OCI-LY3 (cell line): ENCODE results near the gene MRAS.

Source experiments
- H2AFZ ChIP-seq: fragments of 200-600, 300-600 bp; shearing (Covaris generic); 2 replicates; pipeline ENCODE4 v1.6.0; 2014; ENCODE audit warnings: antibody characterized with exemption, low read depth, low read length
- H3K27ac ChIP-seq: fragments of 200-600, 300-600 bp; sonication (generic); 2 replicates; pipeline ENCODE4 v1.5.1; 2014; ENCODE audit warnings: mild to moderate bottlenecking, low read length, moderate library complexity, mixed read lengths
- H3K27me3 ChIP-seq: fragments of 200-600, 300-600 bp; sonication (generic); 2 replicates; pipeline ENCODE4 v1.6.1; 2014; ENCODE audit warnings: low read depth, low read length, mixed read lengths
- H3K36me3 ChIP-seq: fragments of 200-600, 300-600 bp; sonication (generic); replicated peaks from 2 replicates; pipeline ENCODE3; 2014; ENCODE audit warnings: low read depth, low read length, mixed read lengths
- H3K4me1 ChIP-seq: fragments of 300-600, 200-600 bp; sonication (generic); 2 replicates; pipeline ENCODE4 v1.6.1; 2014; ENCODE audit warnings: low read length, mixed read lengths
- H3K4me2 ChIP-seq: fragments of 200-600, 300-600 bp; sonication (generic); 2 replicates; pipeline ENCODE4 v1.6.1; 2014; ENCODE audit warnings: low read length, mixed read lengths
- H3K4me3 ChIP-seq: fragments of 300-600, 200-600 bp; sonication (generic); 2 replicates; pipeline ENCODE4 v1.5.1; 2014; ENCODE audit warnings: antibody characterized with exemption, mild to moderate bottlenecking, low read length, moderate library complexity
- H3K79me2 ChIP-seq: fragments of 300-600, 200-600 bp; shearing (Covaris generic); 2 replicates; pipeline ENCODE4 v1.6.1; 2014; ENCODE audit warnings: mild to moderate bottlenecking, low read length, mixed read lengths
- H3K9ac ChIP-seq: fragments of 300-600, 200-600 bp; shearing (Covaris generic); 2 replicates; pipeline ENCODE4 v1.6.0; 2014; ENCODE audit warnings: mild to moderate bottlenecking, low read length, moderate library complexity
- H3K9me3 ChIP-seq: fragments of 200-600, 300-600 bp; shearing (Covaris generic); 2 replicates; pipeline ENCODE4 v1.6.1; 2014; ENCODE audit warnings: low read length, mixed read lengths; ENCODE audit not compliant: insufficient read depth
- H4K20me1 ChIP-seq: fragments of 200-600, 300-600 bp; sonication (generic); 2 replicates; pipeline ENCODE4 v1.6.1; 2016; ENCODE audit warnings: low read length, mixed read lengths; ENCODE audit not compliant: insufficient read depth
- EZH2phosphoT487 ChIP-seq: fragments of 200-600 bp; shearing (Covaris generic); IDR thresholded peaks from 2 replicates; pipeline ENCODE4 v1.6.1; 2018; ENCODE audit warnings: antibody characterized with exemption, mixed run types, low read depth
- TF ChIP-seq, protein P1 (sequence below): fragments of 200-600, 300-600 bp; sonication (generic); IDR thresholded peaks from 2 replicates; pipeline ENCODE4 v1.5.1; 2014; ENCODE audit warnings: antibody characterized with exemption, low read length, low read depth

MRAS gene

DNA sequence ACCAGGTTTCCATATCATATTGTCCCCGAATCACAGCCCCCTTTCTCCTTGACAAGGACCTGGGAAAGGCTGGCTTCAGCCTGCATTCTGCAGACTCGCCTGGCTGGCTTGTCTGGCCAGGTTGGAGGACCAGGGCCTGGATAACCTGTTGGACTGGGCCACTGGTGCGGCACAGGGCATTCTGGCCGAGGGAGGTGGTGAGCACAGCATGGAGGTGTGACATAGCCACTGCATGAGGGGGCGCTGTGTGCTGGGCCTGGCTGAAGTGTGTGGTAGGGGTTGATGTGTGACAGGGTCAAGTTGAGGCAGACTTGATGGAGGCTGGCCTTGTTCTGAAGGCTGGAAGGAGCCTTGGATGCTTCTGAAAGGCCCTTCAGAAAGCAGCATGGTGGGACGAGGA, 88.9 kb downstream of the MRAS start:
- H4K20me1 ChIP-seq = no peaks in the 10 kb centered on the region
- no peak overlapping the region for H3K4me3 ChIP-seq
- no peak overlapping the region for H2AFZ ChIP-seq
- TF ChIP-seq, protein P1, sequence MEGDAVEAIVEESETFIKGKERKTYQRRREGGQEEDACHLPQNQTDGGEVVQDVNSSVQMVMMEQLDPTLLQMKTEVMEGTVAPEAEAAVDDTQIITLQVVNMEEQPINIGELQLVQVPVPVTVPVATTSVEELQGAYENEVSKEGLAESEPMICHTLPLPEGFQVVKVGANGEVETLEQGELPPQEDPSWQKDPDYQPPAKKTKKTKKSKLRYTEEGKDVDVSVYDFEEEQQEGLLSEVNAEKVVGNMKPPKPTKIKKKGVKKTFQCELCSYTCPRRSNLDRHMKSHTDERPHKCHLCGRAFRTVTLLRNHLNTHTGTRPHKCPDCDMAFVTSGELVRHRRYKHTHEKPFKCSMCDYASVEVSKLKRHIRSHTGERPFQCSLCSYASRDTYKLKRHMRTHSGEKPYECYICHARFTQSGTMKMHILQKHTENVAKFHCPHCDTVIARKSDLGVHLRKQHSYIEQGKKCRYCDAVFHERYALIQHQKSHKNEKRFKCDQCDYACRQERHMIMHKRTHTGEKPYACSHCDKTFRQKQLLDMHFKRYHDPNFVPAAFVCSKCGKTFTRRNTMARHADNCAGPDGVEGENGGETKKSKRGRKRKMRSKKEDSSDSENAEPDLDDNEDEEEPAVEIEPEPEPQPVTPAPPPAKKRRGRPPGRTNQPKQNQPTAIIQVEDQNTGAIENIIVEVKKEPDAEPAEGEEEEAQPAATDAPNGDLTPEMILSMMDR = no peak
- no peak for TF ChIP-seq EZH2phosphoT487
- no peaks in the 10 kb centered on the region for H3K79me2 ChIP-seq
- no peaks in the 10 kb centered on the region for H3K4me1 ChIP-seq
- H3K9me3 ChIP-seq = no peaks in the 10 kb centered on the region
- H3K27me3 ChIP-seq = 0 out of 2 replicates have a peak, but pooled peaks cover 4% of the 10 kb centered on the region
- no peak overlapping the region for H3K9ac ChIP-seq
- H3K27ac ChIP-seq = no peak overlapping the region
- H3K36me3 ChIP-seq = no peaks in the 10 kb centered on the region
- H3K4me2 ChIP-seq = no peak overlapping the region

DNA sequence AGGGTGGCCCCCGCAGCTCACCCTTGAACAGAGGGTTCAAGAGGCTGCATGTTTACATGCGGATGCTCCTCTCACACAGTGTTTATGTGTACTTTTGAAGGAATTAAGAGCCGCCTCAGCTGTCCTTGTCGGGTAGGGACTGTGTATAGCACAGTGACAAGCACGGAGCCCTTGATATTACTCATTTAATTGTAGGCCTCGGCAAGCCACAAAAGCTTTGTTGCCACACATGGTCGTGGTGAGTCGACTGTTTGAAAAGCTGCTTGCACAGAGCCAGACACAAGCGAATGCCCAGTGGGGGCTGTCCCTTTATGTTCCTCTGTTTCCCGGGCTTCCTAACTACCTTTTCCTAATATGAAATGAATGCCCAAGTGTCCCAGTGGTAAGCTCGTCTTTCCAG, 90.5 kb downstream of the MRAS start:
- H3K79me2 ChIP-seq = no peaks in the 10 kb centered on the region
- H3K9ac ChIP-seq = no peak overlapping the region
- no peaks in the 10 kb centered on the region for H3K4me1 ChIP-seq
- no peak overlapping the region for H3K27ac ChIP-seq
- no peak for TF ChIP-seq EZH2phosphoT487
- TF ChIP-seq, protein P1 = no peak
- H3K36me3 ChIP-seq = no peaks in the 10 kb centered on the region
- no peak overlapping the region for H2AFZ ChIP-seq
- no peaks in the 10 kb centered on the region for H3K27me3 ChIP-seq
- H3K4me3 ChIP-seq = no peak overlapping the region
- H3K4me2 ChIP-seq = no peak overlapping the region
- H3K9me3 ChIP-seq = no peaks in the 10 kb centered on the region
- H4K20me1 ChIP-seq = no peaks in the 10 kb centered on the region

DNA sequence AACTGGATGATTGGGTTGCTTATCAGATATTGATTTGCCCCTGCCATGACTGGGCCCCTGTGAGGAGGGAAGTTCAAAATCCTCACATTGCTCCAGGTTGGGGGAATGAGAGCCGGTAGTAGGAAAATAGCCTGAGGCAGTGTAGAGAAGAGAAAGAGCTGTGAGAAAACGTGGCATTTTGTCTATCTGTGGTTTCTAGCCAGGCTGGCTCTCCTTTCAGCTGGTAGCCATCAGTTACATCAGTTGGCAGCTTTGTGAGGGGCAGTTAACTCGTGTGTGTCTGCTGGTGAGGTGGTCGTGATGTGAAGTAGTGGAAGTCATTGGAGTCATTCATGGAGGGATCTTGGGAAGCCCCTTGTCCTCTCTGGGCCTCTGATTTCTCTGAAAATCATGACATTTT, 91.3 kb downstream of the MRAS start:
- Histone ChIP-seq H3K27me3 (no peaks in the 10 kb centered on the region), H3K4me2 (no peak overlapping the region), H3K27ac (no peak overlapping the region), H4K20me1 (no peaks in the 10 kb centered on the region), H3K4me1 (no peaks in the 10 kb centered on the region), H3K4me3 (no peak overlapping the region), H3K79me2 (no peaks in the 10 kb centered on the region), H3K9me3 (no peaks in the 10 kb centered on the region), H2AFZ (no peak overlapping the region), H3K9ac (no peak overlapping the region), H3K36me3 (no peaks in the 10 kb centered on the region)
- TF ChIP-seq, protein P1 = no peak

DNA sequence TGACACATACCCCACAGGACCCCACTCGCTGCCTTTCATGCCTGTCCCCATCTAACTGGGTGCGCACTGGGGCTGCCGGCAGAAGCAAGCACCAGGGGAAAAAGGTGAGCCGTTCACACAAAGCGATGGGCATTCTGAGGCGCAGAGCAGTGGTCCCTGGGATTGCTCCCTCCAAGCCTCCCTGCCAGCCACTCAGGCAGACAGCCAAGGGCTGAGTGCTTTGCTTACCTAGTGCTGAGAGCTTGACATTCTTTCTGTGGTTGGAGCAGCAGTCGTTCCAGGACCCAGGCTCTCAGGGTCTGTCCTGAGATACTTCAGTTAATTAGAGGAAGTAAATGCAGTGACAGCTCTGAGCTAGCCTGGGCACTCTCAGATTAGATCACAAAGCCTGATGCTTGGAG, 91.7 kb downstream of the MRAS start:
- H3K79me2 ChIP-seq = no peaks in the 10 kb centered on the region
- H3K4me1 ChIP-seq = no peaks in the 10 kb centered on the region
- TF ChIP-seq EZH2phosphoT487 = no peak
- TF ChIP-seq, protein P1 = no peak
- no peak overlapping the region for H3K27ac ChIP-seq
- H3K4me3 ChIP-seq = no peak overlapping the region
- no peak overlapping the region for H3K4me2 ChIP-seq
- H4K20me1 ChIP-seq = no peaks in the 10 kb centered on the region
- H3K9me3 ChIP-seq = no peaks in the 10 kb centered on the region
- H3K9ac ChIP-seq = no peak overlapping the region
- no peaks in the 10 kb centered on the region for H3K36me3 ChIP-seq
- no peak overlapping the region for H2AFZ ChIP-seq
- H3K27me3 ChIP-seq = no peaks in the 10 kb centered on the region
